HEK293 (cell line): ENCODE results near the gene ACP7.

Experiments used
- CTCF ChIP-seq: fragments of 450-650 bp; formaldehyde crosslinking; IDR thresholded peaks from 2 replicates; pipeline ENCODE4 v1.5.1; 2016; ENCODE audit warnings: missing biosample characterization, missing genetic modification characterization
- GLI4 ChIP-seq: fragments of 450-650 bp; formaldehyde crosslinking; IDR thresholded peaks from 2 replicates; pipeline ENCODE4 v1.5.1; 2016; ENCODE audit warnings: missing biosample characterization, missing genetic modification characterization
- KLF9 ChIP-seq: fragments of 450-650 bp; formaldehyde crosslinking; IDR thresholded peaks from 2 replicates; pipeline ENCODE4 v1.5.1; 2016; ENCODE audit warnings: missing biosample characterization, missing genetic modification characterization, low read depth
- PBX3 ChIP-seq: sonication (generic); formaldehyde crosslinking; IDR thresholded peaks from 2 replicates; pipeline ENCODE4 v1.8.1; 2022; ENCODE audit warnings: mild to moderate bottlenecking, moderate library complexity, missing genetic modification reagents
- ZBTB21 ChIP-seq: fragments of 450-650 bp; formaldehyde crosslinking; IDR thresholded peaks from 2 replicates; pipeline ENCODE4 v1.5.1; 2017; ENCODE audit warnings: missing biosample characterization, missing genetic modification characterization
- ZNF121 ChIP-seq: fragments of 450-650 bp; formaldehyde crosslinking; IDR thresholded peaks from 2 replicates; pipeline ENCODE4 v1.5.1; 2016; ENCODE audit warnings: missing biosample characterization, missing genetic modification characterization
- ZNF239 ChIP-seq: fragments of 450-650 bp; formaldehyde crosslinking; IDR thresholded peaks from 2 replicates; pipeline ENCODE4 v1.5.1; 2016; ENCODE audit warnings: missing biosample characterization, missing genetic modification characterization
- ZNF274 ChIP-seq, 2 experiments: fragments of 200-500 bp in 1 of 2; fragments of 450-650 bp in 1 of 2; sonication (Bioruptor generic) in 1 of 2; formaldehyde crosslinking in 1 of 2; IDR thresholded peaks; 2 replicates each; pipeline versions ENCODE4 v1.5.1 to v1.6.1; 2014 to 2016; ENCODE audit warnings: borderline replicate concordance in 1 of 2, inconsistent platforms in 1 of 2, low read length in 1 of 2, missing biosample characterization in 1 of 2, missing genetic modification characterization in 1 of 2
- ZNF549 ChIP-seq: fragments of 450-650 bp; IDR thresholded peaks from 2 replicates; pipeline ENCODE4 v1.5.1; 2018; ENCODE audit warnings: missing biosample characterization, missing genetic modification characterization, mild to moderate bottlenecking, inconsistent platforms, moderate library complexity
- ZNF610 ChIP-seq: fragments of 450-650 bp; formaldehyde crosslinking; IDR thresholded peaks from 2 replicates; pipeline ENCODE4 v1.5.1; 2016; ENCODE audit warnings: missing biosample characterization, missing genetic modification characterization, borderline replicate concordance
- ZNF837 ChIP-seq: fragments of 450-650 bp; formaldehyde crosslinking; IDR thresholded peaks from 2 replicates; pipeline ENCODE4 v1.5.1; 2016; ENCODE audit warnings: missing biosample characterization, missing genetic modification characterization

- TF ChIP-seq ZNF549 (tag by site-specific recombination) (no peak), ZNF121 (tag by site-specific recombination) (no peak), ZBTB21 (tag by site-specific recombination) (no peak), KLF9 (tag by site-specific recombination) (no peak), CTCF (no peak), ZNF837 (tag by site-specific recombination) (no peak), PBX3 (no peak), ZNF239 (tag by site-specific recombination) (no peak), GLI4 (tag by site-specific recombination) (no peak), ZNF610 (no peak), ZNF274 (IDR thresholded peaks at IDR 0.05; ENCODE audit: low read length) (no peak), ZNF274 (tag by site-specific recombination; IDR thresholded peaks at IDR 0.05; ENCODE audit: borderline replicate concordance) (no peak)
These were observed 25.5 kb downstream of the ACP7 start for GRCh38 chr19:39109641-39110040.
